Body of pancreas (tissue), 4 donors: ENCODE measurements around the gene NDFIP1. TPM values are rescaled to one million over a fixed set of nuclear protein-coding genes. Genes with fewer than 3 reads are reported as not detected.

Source experiments
- ATAC-seq: fragments of 150-250 bp; one replicate; pipeline ENCODE4 v1.9.1; 2016
- DNase-seq, 4 donors: peaks; one replicate each; pipeline ENCODE4 v3.0.0-alpha.2; 2019
- H3K27ac ChIP-seq, 4 donors: fragments of 200-600 bp; sonication (generic); 1 replicate in 3 of 4; 2 replicates in 1 of 4; pipeline versions ENCODE4 v1.5.1 to v1.6.1; 2016 to 2019; ENCODE audit warnings: mild to moderate bottlenecking in 1 of 4, mixed read lengths in 1 of 4, moderate library complexity in 1 of 4
- H3K27me3 ChIP-seq, 2 donors: fragments of 200-600 bp; sonication (generic); one replicate each; pipeline ENCODE4 v1.6.0; 2016; ENCODE audit warnings: mild to moderate bottlenecking in 1 of 2
- H3K36me3 ChIP-seq, 2 donors: fragments of 200-600 bp; sonication (generic); replicated peaks in 1 of 2; 2 replicates each; pipeline ENCODE4 v1.5.1; 2016; ENCODE audit warnings: low read depth in 2 of 2; ENCODE audit not compliant: insufficient read depth in 1 of 2
- H3K4me1 ChIP-seq: fragments of 200-600 bp; sonication (generic); one replicate; pipeline ENCODE4 v1.6.0; 2016
- H3K4me3 ChIP-seq, 2 donors: fragments of 200-600 bp; sonication (generic); 1 replicate in 1 of 2; 2 replicates in 1 of 2; pipeline ENCODE4 v1.5.1; 2016 to 2019
- H3K9me3 ChIP-seq, 3 donors: fragments of 200-600 bp; sonication (generic); 1 replicate in 2 of 3; 2 replicates in 1 of 3; pipeline ENCODE4 v1.5.1; 2016
- CTCF ChIP-seq, 7 experiments: fragments of 450-650 bp in 4 of 7; fragments of 200-600 bp in 3 of 7; sonication (generic) in 3 of 7; IDR thresholded peaks; one replicate each; pipeline ENCODE4 v1.5.1; 2016 to 2019; ENCODE audit warnings: antibody characterized with exemption in 7 of 7
- POLR2A ChIP-seq, 3 donors: fragments of 450-650 bp; IDR thresholded peaks; one replicate each; pipeline ENCODE4 v1.6.1; 2016; ENCODE audit warnings: antibody characterized with exemption in 3 of 3, mild to moderate bottlenecking in 2 of 3
- WGBS, 2 donors: methylation state at CpG; one replicate each; pipeline ENCODE4 v1.1.5; 2017; 5-methylcytosine and 5-hydroxymethylcytosine counted together
- intact Hi-C: fragments of 100-400 bp; cut with DNase I; formaldehyde crosslinking; loops from one replicate; pipeline ENCODE4 v1.15.1; 2023
- total RNA-seq, 2 donors: library from RNA; depleted of rRNA; stranded (reverse); fragments of >200 nt; gene quantifications; one replicate each; pipeline ENCODE4 v1.1.0, GENCODE V29; 2016

The NDFIP1 gene
- total RNA-seq, 2 donors from 2014 or later, result 39.7 to 58.3 TPM

- H3K36me3 ChIP-seq, result peaks cover 0 to 2% of the 10 kb centered on the region in 2 donors
- peaks cover 27% of the 10 kb centered on the region for H3K4me1 ChIP-seq
- TF ChIP-seq CTCF (IDR thresholded peaks at IDR 0.05), result no peak
Observed at GRCh38 chr5:142117579-142118151, 9.1 kb downstream of the NDFIP1 start.

GRCh38 chr5:142118155-142118686 lies 9.6 kb downstream of the NDFIP1 start:
- 58 to 63% methylated on average over 3 of the region's 3 CpGs for WGBS, 2 donors
- Histone ChIP-seq H3K27me3 (no peaks in the 10 kb centered on the region), H3K4me3 (no peak overlapping the region), H3K9me3 (no peaks in the 10 kb centered on the region), H3K4me1 (peaks cover 28% of the 10 kb centered on the region), H3K36me3 (peaks cover 0 to 2% of the 10 kb centered on the region in 2 donors), H3K27ac (no peak overlapping the region)
- intact Hi-C loops, result no loop called here
- TF ChIP-seq CTCF (IDR thresholded peaks at IDR 0.05) (no peak), POLR2A (IDR thresholded peaks at IDR 0.05) (no peak)
- no peak for ATAC-seq
- DNase-seq, result no peak

More at GRCh38 chr5:142117579-142118151, 9.1 kb downstream of the NDFIP1 start:
- WGBS, 2 donors, result 82 to 89% methylated on average over 5 of the region's 5 CpGs
- intact Hi-C loops, result no loop called here
- Histone ChIP-seq H3K4me3 (no peak overlapping the region), H3K27ac (no peak overlapping the region), H3K27me3 (no peaks in the 10 kb centered on the region), H3K9me3 (no peaks in the 10 kb centered on the region)
- DNase-seq (no peak), ATAC-seq (no peak)

DNA sequence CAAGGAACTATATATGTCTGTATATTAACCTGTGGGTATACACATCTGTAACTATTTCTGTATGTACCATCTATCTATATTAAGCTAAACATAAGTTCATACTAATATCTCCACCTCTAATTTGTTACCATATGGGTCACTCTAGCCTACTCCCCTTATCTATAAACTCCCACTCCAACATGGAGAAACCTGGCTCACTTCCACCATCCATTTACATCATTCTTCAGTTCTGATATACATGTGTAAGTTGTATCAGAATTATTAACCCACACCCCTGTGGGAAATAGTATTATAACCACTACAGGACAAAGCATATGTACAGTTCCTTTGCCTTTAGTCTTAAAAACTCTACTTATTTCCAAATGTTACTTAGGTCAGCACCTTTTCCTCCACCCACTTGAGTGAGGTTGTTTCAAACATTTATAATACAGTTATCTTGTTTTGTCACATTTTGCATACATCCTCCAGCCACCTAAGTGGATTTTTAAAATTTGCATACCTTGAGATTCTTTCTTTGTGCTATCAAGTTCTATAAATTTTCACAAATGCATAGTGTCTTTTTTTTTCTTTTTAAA lies 10.6 kb downstream of the NDFIP1 start:
- TF ChIP-seq POLR2A (IDR thresholded peaks at IDR 0.05) (no peak), CTCF (IDR thresholded peaks at IDR 0.05) (no peak)
- no peak for ATAC-seq
- Histone ChIP-seq H3K4me1 (peaks cover 37% of the 10 kb centered on the region), H3K27me3 (no peaks in the 10 kb centered on the region), H3K36me3 (peaks cover 0 to 2% of the 10 kb centered on the region in 2 donors), H3K9me3 (no peaks in the 10 kb centered on the region), H3K27ac (no peak overlapping the region), H3K4me3 (no peak overlapping the region)
- intact Hi-C loops, result no loop called here
- no peak for DNase-seq

DNA sequence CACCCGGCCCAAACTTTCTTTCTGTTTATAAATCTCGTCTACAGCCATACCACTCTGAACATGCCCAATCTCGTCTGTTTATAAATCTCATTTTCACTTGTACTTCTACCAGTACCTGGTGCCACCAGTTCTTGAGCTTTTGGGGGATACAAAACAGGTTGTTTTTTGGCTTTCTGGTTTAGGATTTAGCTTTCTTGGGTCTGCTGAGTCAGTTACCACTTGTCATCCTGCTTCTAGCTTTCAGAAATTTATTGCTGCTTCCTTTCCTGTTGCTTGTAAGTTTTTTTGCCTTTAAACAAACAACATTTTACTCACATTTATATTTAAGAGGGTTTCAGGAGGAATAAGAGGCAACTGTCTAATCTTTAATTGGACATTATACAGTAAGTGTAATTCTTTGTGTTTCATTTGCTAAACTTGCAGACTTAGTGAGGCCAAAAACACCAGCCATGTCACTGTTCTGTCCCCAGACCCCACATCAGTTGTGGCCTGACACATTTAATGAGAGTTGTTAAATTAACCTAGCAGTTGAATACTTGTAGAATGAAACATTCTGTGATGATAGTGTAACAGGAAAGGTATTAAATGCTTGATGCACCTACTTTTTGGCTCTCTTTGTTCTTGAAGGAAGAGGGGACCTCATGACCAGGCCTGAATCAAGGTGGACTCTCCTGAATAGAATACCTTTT lies 11.8 kb downstream of the NDFIP1 start:
- 80 to 83% methylated on average over 3 of the region's 3 CpGs for WGBS, 2 donors

More for the DNA sequence above, 11.8 kb downstream of the NDFIP1 start:
- no peaks in the 10 kb centered on the region for H3K9me3 ChIP-seq
- peaks cover 30% of the 10 kb centered on the region for H3K4me1 ChIP-seq
- intact Hi-C loops, result no loop called here
- H3K36me3 ChIP-seq, result peaks cover 0 to 2% of the 10 kb centered on the region in 2 donors
- no peak for ATAC-seq
- no peak overlapping the region for H3K4me3 ChIP-seq
- H3K27me3 ChIP-seq, result no peaks in the 10 kb centered on the region
- DNase-seq, result no peak
- TF ChIP-seq CTCF (IDR thresholded peaks at IDR 0.05) (no peak), POLR2A (IDR thresholded peaks at IDR 0.05) (no peak)
- H3K27ac ChIP-seq, result peak overlapping the region in 1 of 4 donors; percentile 21
